Loucy (cell line): ENCODE data around the gene SLC12A5.

Experiments used
- CTCF ChIP-seq: fragments of 200-600 bp; sonication (generic); conservative IDR thresholded peaks from 2 replicates; pipeline ENCODE4 v1.5.1; 2014; ENCODE audit warnings: mild to moderate bottlenecking, antibody characterized with exemption, low read length
- EZH2phosphoT487 ChIP-seq: fragments of 200-600 bp; IDR thresholded peaks from 2 replicates; pipeline ENCODE4 v1.6.1; 2018; ENCODE audit warnings: antibody characterized with exemption, mild to moderate bottlenecking, moderate library complexity, borderline replicate concordance

GRCh38 chr20:46050885-46051284 is 21.9 kb downstream of the SLC12A5 start:
- TF ChIP-seq CTCF (no peak), EZH2phosphoT487 (no peak)
